HepG2 (cell line): Measurements from ENCODE around the gene CDK18. TPM values are rescaled to one million over a fixed set of nuclear protein-coding genes. Genes with fewer than 3 reads are reported as not detected.

Experiments used
- ATAC-seq: fragments of 200-7000 bp; cut with Tn5 transposase; 3 replicates; pipeline ENCODE4 v1.9.1; 2020; ENCODE audit warnings: mild to moderate bottlenecking, moderate library complexity
- BruUV-seq: library from RNA; stranded (reverse); fragments of 400-500 nt; replicated peaks from 2 replicates; lab custom pipeline; 2021; lab: Mats Ljungman, UMichigan
- CTCF ChIA-PET: fragments of 300-600 bp; formaldehyde crosslinking; extraction: SDS; loops from one replicate; lab custom pipeline; 2021; ENCODE audit warnings: low total read pairs, inconsistent platforms, low intra/inter-chr PET ratio; lab: Yijun Ruan, JAX
- POLR2A ChIA-PET: fragments of 350-600 bp; sonication (Branson Sonifier 250); formaldehyde crosslinking; loops from one replicate; lab custom pipeline; 2020; ENCODE audit warnings: antibody characterized with exemption, inconsistent platforms; lab: Yijun Ruan, JAX
- DNase-seq: peaks from one replicate; pipeline ENCODE4 v3.0.0-alpha.2; 2015; ENCODE audit warnings: low spot score
- FAIRE-seq: peaks from 3 replicates; lab custom pipeline; 2011; peaks lifted over from hg19 to GRCh38; lab: Jason Lieb, UNC
- H2AFZ ChIP-seq: one replicate; pipeline ENCODE4 v1.6.1; 2011; ENCODE audit warnings: low read length, inconsistent platforms
- H3K27ac ChIP-seq: fragments of 300-600 bp; 3 replicates; pipeline ENCODE4 v1.8.0; 2011; ENCODE audit warnings: mixed run types, mild to moderate bottlenecking, mixed read lengths, low read length, inconsistent platforms; ENCODE audit not compliant: insufficient read depth; ENCODE audit errors: extremely low read length
- H3K27me3 ChIP-seq, 2 experiments: fragments of 200-600 bp in 1 of 2; 2 replicates in 1 of 2; 3 replicates in 1 of 2; pipeline versions ENCODE4 v1.6.0 to v1.8.0; 2011; ENCODE audit warnings: low read length in 2 of 2, mild to moderate bottlenecking in 2 of 2, moderate library complexity in 2 of 2, inconsistent platforms in 1 of 2; ENCODE audit not compliant: insufficient read depth in 2 of 2, control insufficient read depth in 1 of 2
- H3K36me3 ChIP-seq, 2 experiments: fragments of 200-600 bp in 1 of 2; replicated peaks in 1 of 2; 2 replicates in 1 of 2; 3 replicates in 1 of 2; pipeline versions ENCODE4 v1.5.1 to v1.8.0; 2011; ENCODE audit warnings: low read length in 2 of 2, inconsistent platforms in 1 of 2; ENCODE audit not compliant: insufficient read depth in 2 of 2, control insufficient read depth in 1 of 2
- H3K4me1 ChIP-seq: 2 replicates; pipeline ENCODE4 v1.5.1; 2012; ENCODE audit warnings: low read length, inconsistent platforms; ENCODE audit not compliant: insufficient read depth
- H3K4me2 ChIP-seq: 2 replicates; pipeline ENCODE4 v1.6.0; 2011; ENCODE audit warnings: low read depth, low read length, inconsistent platforms
- H3K4me3 ChIP-seq, 3 experiments: fragments of 200-600 bp in 1 of 3; sonication (generic), shearing (Covaris generic) in 1 of 3; replicated peaks in 1 of 3; 2 replicates each; pipeline ENCODE4 v1.5.1; 2011 to 2016; ENCODE audit warnings: low read length in 3 of 3, inconsistent platforms in 2 of 3, low read depth in 2 of 3, mild to moderate bottlenecking in 2 of 3, control low read depth in 1 of 3, mixed read lengths in 1 of 3; ENCODE audit not compliant: insufficient read depth in 1 of 3
- H3K79me2 ChIP-seq: one replicate; pipeline ENCODE4 v1.6.1; 2011; ENCODE audit warnings: low read length, inconsistent platforms; ENCODE audit not compliant: insufficient read depth
- H3K9ac ChIP-seq: 2 replicates; pipeline ENCODE4 v1.6.0; 2011; ENCODE audit warnings: mild to moderate bottlenecking, low read depth, low read length, inconsistent platforms; ENCODE audit not compliant: insufficient read depth
- H3K9me3 ChIP-seq: 2 replicates; pipeline ENCODE4 v1.5.1; 2012; ENCODE audit warnings: mild to moderate bottlenecking, low read length
- H4K20me1 ChIP-seq: 2 replicates; pipeline ENCODE4 v1.6.0; 2011; ENCODE audit warnings: inconsistent platforms, mild to moderate bottlenecking, low read length, moderate library complexity; ENCODE audit not compliant: insufficient read depth
- BCL6 ChIP-seq: IDR thresholded peaks from 2 replicates; pipeline ENCODE4 v1.6.1; 2016; ENCODE audit warnings: missing genetic modification reagents, missing compliant biosample characterization
- ZNF124 ChIP-seq: sonication (generic); formaldehyde crosslinking; IDR thresholded peaks from 2 replicates; pipeline ENCODE4 v1.4.0; 2020; ENCODE audit warnings: missing genetic modification reagents
- WGBS: methylation state at CpG from one replicate; pipeline ENCODE4 v1.1.6; 2017; ENCODE audit warnings: low lambda C conversion rate; 5-methylcytosine and 5-hydroxymethylcytosine counted together
- in situ Hi-C: cut with HindIII; loops from 2 replicates; pipeline ENCODE4 v1.10.0; 2017; ENCODE audit warnings: low pct_unique_long_range_greater_than_20kb; ENCODE audit not compliant: extremely low pct_ligation_motif_present
- intact Hi-C: fragments of 100-400 bp; cut with micrococcal nuclease; formaldehyde crosslinking; loops from one replicate; pipeline ENCODE4 v1.10.0; 2022; ENCODE audit not compliant: unreplicated experiment
- polyA plus RNA-seq, 8 experiments: library from polyadenylated mRNA; depleted of rRNA in 3 of 8; stranded (reverse) in 7 of 8; unstranded in 1 of 8; fragments of >200 nt; fragmentation: Illumina TruSeq in 4 of 8; extraction: Trizol in 4 of 8; gene quantifications; 2 replicates each; pipeline versions ENCODE4 v1.2.1 to v1.2.3, GENCODE V29; 2011 to 2016; ENCODE audit warnings: low read depth in 4 of 8, missing spikeins in 1 of 8, mixed read lengths in 1 of 8; ENCODE audit not compliant: insufficient read depth in 1 of 8
- total RNA-seq, 5 experiments: library from RNA; depleted of rRNA; stranded (reverse); fragments of >200 nt; fragmentation: Illumina TruSeq; extraction: Trizol; gene quantifications; 2 replicates each; pipeline ENCODE4 v1.2.3, GENCODE V29; 2016; ENCODE audit warnings: low read depth in 1 of 5
- TF ChIP-seq, protein P1 (sequence below): fragments of 450-650 bp; IDR thresholded peaks from 2 replicates; pipeline ENCODE4 v1.6.1; 2016
- TF ChIP-seq, protein P2 (sequence below): sonication (generic); formaldehyde crosslinking; IDR thresholded peaks from 2 replicates; pipeline ENCODE4 v1.4.0; 2020; ENCODE audit warnings: missing genetic modification reagents

CDK18 gene
- total and polyA plus RNA-seq, 2 of the 13 experiments (the other 11 are each of a cell fraction or from before 2014, with no cell fraction given): 6.4 to 38.8 TPM

GRCh38 chr1:205568469-205569361, 64.2 kb downstream of the CDK18 start:
- Histone ChIP-seq H4K20me1 (peaks cover 4% of the 10 kb centered on the region; the same call in 1 of the 2 replicates), H3K27ac (no peak overlapping the region), H3K27me3 (peaks cover 4 to 66% of the 10 kb centered on the region in 2 experiments), H2AFZ (no peak overlapping the region), H3K4me1 (no peaks in the 10 kb centered on the region), H3K9ac (no peak overlapping the region), H3K4me3 (no peak overlapping the region; a peak in 1 of 6 replicates), H3K9me3 (no peaks in the 10 kb centered on the region), H3K36me3 (no peaks in the 10 kb centered on the region), H3K79me2 (no peaks in the 10 kb centered on the region), H3K4me2 (peak overlapping the region; percentile 39; the same call in 1 of the 2 replicates)
- DNase-seq (no peak), ATAC-seq (peak; percentile 21; the same call in 2 of the 3 replicates), FAIRE-seq (no peak)
- POLR2A ChIA-PET: no interaction called here
- TF ChIP-seq, protein P1, sequence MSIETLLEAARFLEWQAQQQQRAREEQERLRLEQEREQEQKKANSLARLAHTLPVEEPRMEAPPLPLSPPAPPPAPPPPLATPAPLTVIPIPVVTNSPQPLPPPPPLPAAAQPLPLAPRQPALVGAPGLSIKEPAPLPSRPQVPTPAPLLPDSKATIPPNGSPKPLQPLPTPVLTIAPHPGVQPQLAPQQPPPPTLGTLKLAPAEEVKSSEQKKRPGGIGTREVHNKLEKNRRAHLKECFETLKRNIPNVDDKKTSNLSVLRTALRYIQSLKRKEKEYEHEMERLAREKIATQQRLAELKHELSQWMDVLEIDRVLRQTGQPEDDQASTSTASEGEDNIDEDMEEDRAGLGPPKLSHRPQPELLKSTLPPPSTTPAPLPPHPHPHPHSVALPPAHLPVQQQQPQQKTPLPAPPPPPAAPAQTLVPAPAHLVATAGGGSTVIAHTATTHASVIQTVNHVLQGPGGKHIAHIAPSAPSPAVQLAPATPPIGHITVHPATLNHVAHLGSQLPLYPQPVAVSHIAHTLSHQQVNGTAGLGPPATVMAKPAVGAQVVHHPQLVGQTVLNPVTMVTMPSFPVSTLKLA: no peak
- TF ChIP-seq, protein P2, sequence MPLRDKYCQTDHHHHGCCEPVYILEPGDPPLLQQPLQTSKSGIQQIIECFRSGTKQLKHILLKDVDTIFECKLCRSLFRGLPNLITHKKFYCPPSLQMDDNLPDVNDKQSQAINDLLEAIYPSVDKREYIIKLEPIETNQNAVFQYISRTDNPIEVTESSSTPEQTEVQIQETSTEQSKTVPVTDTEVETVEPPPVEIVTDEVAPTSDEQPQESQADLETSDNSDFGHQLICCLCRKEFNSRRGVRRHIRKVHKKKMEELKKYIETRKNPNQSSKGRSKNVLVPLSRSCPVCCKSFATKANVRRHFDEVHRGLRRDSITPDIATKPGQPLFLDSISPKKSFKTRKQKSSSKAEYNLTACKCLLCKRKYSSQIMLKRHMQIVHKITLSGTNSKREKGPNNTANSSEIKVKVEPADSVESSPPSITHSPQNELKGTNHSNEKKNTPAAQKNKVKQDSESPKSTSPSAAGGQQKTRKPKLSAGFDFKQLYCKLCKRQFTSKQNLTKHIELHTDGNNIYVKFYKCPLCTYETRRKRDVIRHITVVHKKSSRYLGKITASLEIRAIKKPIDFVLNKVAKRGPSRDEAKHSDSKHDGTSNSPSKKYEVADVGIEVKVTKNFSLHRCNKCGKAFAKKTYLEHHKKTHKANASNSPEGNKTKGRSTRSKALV (CRISPR knock-in tag): no peak
- TF ChIP-seq BCL6 (CRISPR knock-in tag) (peak; percentile 54; the same call in 1 of the 2 replicates), ZNF124 (CRISPR knock-in tag) (no peak)
- WGBS: 15% methylated on average over 15 of the region's 90 CpGs
- no TSS peak for BruUV-seq
- CTCF ChIA-PET: no interaction called here
- intact Hi-C loops (no loop called here), in situ Hi-C loops (no loop called here)
